Stimulated activated CD8-positive, alpha-beta memory T cell treated with anti-CD3 and anti-CD28 coated beads, Interleukin-2, amount 100 ng/mL, for 1 hour (primary cell): ENCODE data around the gene PRR13.
"Not testable (repeated sequence)": the region's sequence is repeated elsewhere in the genome, so short reads cannot be mapped to it uniquely, and the experiment has no call there.

ENCODE experiments used
- DNase-seq, 2 donors: peaks; one replicate each; pipeline ENCODE4 v3.0.0-alpha.2; 2020; ENCODE audit warnings: low read depth in 2 of 2

Gene PRR13

GRCh38 chr12:53468282-53468681 lies 26.7 kb downstream of the PRR13 start:
- DNase-seq, result no peak

DNA sequence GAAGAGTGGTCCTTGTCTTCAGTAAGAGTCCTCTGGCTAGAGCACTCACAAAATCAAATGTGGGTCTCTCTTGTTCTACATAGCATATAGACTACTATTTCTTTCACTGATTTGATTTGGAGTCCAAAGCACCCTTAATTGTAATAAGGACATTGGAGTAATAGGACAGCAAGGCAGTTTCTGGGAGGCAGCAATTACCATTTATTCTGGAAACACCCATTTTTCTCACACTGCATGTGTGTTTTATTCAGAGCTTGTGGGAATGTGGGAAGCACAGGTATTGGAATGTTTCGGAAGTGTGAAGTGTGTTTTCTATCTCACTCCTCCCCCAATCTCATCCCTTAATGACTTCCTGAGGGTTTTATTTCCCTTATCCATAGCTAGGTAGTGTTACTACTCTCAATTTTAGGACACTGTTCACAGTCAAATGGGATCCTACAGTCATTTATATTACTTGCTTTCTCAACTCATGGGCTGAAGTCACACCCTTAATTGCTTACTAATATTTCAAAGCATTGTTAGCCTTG lies 30.6 kb downstream of the PRR13 start:
- DNase-seq, result no peak

- no peak for DNase-seq
These were observed 32.5 kb downstream of the PRR13 start for GRCh38 chr12:53474077-53474476.

GRCh38 chr12:53474819-53475218 lies 33.3 kb downstream of the PRR13 start:
- DNase-seq, result no peak

- no peak for DNase-seq
These were observed 35.3 kb downstream of the PRR13 start for GRCh38 chr12:53476769-53477209.

GRCh38 chr12:53478865-53479264 lies 37.3 kb downstream of the PRR13 start:
- DNase-seq, result no peak

GRCh38 chr12:53479331-53479730 lies 37.8 kb downstream of the PRR13 start:
- DNase-seq, result no peak

DNA sequence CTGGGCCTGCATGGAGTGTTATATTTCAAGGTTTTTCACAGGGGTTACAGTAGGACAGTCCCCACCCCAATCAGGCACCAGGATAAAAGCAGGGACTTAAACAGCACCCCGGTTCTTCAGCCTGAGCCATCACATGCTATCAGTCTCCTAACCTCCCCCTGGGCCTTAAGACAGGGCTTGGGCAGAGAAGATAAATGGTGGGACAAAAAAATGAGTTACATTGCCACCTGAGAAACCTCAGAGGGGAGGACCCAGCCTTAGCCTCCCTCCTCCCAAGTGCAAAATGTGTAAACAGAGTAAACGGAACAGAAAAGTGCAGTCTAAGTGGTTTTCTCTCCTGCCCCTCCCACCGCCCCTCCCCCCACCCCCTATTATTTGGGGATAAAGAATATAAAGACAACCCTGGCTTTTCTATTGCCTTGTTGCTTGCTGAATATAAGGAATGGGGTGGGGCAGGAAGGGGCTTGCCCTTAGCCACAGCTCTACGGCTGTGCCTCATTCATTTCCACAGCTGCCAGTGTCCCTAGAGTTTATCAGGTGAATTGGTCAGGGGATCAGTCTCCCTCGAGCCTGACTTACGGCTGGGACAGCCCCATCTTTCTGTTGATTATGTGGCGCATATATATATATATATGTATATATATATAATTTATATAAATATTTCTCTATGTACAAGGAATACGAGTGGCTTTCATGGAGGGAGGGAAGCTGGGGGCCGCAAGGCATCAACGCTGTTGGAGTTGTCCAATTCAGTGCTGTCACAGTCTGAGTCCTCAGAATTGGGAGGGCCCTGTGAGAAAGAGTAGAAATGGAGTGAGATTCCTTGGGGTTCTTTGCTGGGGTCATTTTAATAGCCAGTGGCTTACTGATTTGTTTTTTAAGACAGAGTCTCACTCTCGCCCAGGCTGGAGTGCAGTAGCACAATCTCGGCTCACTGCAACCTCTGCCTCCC lies 39.2 kb downstream of the PRR13 start:
- DNase-seq, result no peak

DNA sequence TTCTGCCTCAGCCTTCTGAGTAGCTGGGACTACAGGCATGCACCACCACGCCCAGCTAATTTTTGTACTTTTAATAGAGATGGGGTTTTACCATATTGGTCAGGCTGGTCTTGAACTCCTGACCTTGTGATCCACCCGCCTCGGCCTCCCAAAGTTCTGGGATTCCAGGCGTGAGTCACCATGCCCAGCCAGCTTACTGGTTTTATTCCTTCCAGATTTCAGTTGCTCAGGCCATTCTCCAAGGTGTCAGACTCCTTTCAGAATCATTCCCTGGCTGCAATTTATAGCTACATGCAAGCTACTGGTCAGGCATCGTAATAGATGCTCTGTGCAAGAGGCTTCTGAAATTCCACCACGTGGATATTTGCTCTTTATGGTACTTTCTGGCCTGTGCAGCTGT lies 39.9 kb downstream of the PRR13 start:
- DNase-seq, result not testable (repeated sequence)

DNA sequence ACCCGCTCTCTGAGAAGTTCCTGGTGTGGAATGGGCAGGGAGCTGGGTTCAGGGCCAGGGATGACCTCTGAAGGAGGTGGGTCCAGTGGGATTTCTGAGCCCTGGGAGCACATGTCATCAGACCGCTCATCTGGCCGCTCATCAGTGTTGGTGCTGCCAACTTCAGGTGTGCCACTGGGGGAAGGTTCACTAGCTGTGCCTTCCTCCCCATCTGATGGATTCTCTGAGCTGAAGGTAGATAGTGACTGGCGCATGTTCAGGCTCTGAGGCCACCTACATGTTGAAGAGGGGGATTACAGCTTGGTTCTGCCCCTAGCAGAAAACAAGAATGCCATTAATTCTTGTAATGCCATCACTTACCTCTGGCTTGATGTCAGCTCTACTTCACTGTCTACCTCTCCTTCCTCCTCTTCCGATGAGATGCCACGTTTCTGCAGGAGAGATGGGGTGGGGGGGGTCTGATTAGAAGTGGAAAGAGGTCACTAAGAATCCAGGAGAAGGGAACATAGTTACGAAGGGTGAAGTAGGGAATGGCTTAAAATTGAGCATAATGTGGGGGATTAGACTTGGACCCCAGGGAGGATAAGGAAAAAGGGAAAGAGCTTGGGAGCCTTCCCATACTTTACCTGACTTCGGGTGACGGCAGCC lies 40.5 kb downstream of the PRR13 start:
- no peak for DNase-seq

- DNase-seq, result no peak
These were observed 41.2 kb downstream of the PRR13 start for GRCh38 chr12:53482626-53483168.

DNA sequence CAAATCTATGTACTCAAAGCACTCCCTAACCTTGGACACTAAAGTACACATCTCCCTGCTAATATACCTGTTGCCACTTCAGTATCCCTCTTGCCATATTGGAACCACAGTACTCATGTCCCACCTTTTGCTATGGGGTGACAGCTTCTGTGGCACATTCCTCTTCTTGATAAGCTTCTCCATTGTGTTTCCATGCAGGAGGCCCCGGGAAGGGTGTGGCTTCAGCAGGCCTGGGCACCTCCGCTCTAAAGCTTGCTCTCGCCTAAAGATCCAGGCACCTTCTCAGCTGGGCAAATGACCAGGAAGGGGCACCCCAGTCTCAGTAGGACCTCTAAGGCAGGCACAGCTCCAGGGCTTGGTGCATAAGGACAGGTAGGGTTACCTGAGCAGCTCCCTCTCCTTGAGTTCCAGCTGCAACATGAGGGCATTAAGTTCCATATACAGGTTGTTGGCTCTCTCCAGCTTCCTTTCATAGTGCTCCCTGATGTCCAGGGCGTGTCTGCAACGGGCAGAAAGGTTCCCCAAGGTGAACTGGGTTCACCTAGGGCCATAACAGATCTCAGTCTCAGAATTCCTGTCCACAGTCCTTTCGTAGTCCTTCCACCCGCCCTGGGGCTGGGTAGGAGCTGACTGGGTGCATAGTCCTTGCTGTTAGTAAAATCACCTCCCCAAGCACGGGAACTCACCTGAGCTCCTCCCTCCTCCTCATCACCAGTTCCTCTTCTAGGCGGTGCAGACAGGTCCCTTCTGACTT lies 41.9 kb downstream of the PRR13 start:
- DNase-seq, result no peak

- no peak for DNase-seq
These were observed 42.4 kb downstream of the PRR13 start for GRCh38 chr12:53483979-53484377.

- no peak for DNase-seq
These were observed 43.4 kb downstream of the PRR13 start for GRCh38 chr12:53484686-53485575.

DNA sequence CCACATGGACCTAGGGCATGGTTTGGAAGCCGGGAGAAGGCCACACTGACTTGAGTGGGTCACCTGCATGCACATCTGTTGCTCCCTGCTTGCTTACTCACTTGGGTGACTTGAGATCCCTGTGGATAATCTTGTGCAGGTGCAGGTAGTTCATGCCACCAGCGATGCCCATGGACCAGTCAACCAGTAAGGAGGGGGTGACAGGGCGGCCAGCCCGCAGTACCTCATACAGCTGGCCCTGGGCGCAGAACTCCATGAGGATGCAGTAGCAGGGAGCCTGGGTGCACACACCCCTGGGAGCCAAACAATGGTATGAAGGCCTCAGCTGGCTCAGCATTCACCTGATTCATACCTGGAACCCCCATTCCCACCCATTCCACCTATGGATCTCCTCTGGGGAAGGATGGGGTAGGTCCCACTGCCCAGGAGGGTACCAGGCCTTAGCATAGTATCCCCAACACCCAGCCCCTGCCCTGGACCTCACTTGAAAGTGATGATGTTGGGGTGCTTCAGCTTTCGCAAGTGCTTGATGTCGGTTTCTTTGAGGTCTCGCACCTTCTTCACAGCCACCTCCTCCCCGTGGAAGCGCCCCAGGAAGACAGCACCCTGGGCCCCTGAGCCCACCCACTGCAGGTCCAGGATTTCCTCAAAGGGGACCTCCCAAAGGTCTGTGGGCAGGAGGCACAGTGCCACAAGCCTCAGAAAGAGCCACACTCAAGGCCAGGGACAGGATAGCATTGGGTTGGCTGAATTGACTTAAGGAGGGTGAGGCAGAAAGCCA lies 44.6 kb downstream of the PRR13 start:
- DNase-seq, result no peak

DNA sequence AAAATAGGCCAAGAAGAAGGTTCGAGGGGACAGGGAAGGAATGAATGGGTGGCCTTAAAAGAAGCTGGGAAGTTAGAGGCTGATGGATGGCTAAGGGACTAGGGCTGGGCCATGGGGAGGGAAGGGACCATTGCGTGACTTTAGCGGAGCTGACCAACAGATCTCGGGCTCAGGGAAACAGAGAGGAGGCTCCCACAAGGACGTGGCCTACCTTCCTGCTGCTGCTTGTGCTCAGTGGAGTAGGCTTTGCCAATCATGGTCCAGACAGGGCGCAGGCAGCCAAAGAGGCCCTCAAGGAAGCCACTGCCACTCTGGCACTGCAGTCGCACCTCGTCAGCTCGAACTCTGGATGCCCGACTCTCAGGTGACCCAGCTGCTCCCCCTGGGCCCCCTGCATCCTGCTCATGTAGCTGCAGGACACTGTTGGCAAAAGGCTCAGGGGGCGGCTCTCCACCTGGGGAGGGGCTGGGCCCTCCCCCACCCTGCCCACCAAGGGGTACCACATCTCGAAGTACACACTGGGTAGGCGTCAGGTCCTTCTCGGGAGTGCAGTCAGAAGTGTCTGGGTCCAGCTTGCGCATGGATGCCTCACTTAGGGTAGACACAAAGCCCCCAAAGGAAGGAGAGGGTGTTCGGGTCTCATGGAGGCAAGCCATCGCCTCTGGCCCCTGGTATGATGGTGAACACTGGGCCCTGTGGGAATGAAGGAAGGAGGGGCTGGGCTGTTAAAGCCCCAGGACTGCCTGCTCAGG lies 45.4 kb downstream of the PRR13 start:
- DNase-seq, result no peak

DNA sequence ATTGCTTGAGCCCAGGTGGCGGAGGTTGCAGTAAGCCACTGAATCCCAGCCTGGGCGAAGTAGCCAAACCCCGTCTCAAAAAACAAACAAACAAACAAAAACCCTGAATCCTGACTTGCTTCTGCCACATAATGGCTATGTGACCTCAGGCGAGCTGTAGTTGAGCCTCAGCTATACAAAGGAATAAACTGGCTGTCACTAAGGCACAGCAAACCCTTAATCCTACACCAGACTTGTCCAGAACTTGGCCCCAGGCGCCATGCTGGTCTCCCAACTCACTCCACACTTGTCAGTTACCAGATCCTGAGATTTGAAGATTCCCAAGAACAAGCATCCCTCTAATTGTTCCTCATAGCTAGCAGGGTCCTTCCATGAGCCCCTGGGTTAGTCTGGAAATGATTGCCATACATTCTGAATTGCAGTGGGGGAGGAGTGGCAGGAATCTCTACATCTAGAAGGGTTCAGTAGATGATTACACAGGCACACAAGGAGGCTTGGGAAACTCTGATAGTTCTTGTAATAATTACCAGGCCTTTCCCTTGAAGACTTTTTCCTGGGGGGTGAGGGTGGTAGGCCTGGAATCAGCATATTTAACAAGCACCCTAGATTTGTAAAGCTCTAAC lies 47.8 kb downstream of the PRR13 start:
- no peak for DNase-seq

- no peak for DNase-seq
These were observed 50.7 kb downstream of the PRR13 start for GRCh38 chr12:53492188-53492587.
